ENCODE measurements around the gene TPSD1. TPM values are rescaled to one million over a fixed set of nuclear protein-coding genes. Genes with fewer than 3 reads are reported as not detected.

Gene TPSD1
- total and polyA plus RNA-seq, 2 experiments from 2014 or later: 0.17 TPM; not detected in 1

- no peak for TF ChIP-seq ZNF462 (CRISPR knock-in tag; IDR thresholded peaks at IDR 0.05)
- no peak for TF ChIP-seq EZH2phosphoT487 (IDR thresholded peaks at IDR 0.05; ENCODE audit: unreplicated experiment)
Measured at GRCh38 chr16:1216681-1217400, 39.0 kb upstream of the TPSD1 start (continued).

- ATAC-seq: no peak
- H3K27me3 Mint-ChIP-seq (ENCODE audit: insufficient read depth, low read depth, poor library complexity): peaks cover 7% of the 10 kb centered on the region
- TF ChIP-seq STAT1 (IDR thresholded peaks at IDR 0.05; ENCODE audit: unreplicated experiment) (no peak), REST (IDR thresholded peaks at IDR 0.05; ENCODE audit: unreplicated experiment) (no peak), JUNB (IDR thresholded peaks at IDR 0.05; ENCODE audit: unreplicated experiment) (no peak), ZNF462 (CRISPR knock-in tag; IDR thresholded peaks at IDR 0.05) (no peak)
Measured at GRCh38 chr16:1217526-1217925, 38.3 kb upstream of the TPSD1 start.

More at GRCh38 chr16:1217526-1217925, 38.3 kb upstream of the TPSD1 start:
- Histone ChIP-seq H2AFZ (no peak overlapping the region), H3K36me3 (ENCODE audit: insufficient read depth) (no peaks in the 10 kb centered on the region), H3F3A (replicated peaks; ENCODE audit: low read depth) (no peaks in the 10 kb centered on the region), H3K27ac (ENCODE audit: low read depth) (no peak overlapping the region), H3K79me2 (replicated peaks; ENCODE audit: insufficient read depth) (no peaks in the 10 kb centered on the region), H3K4me1 (ENCODE audit: insufficient read depth) (no peaks in the 10 kb centered on the region), H3K4me3 (no peak overlapping the region), H3K4me2 (no peak overlapping the region), H3K27me3 (ENCODE audit: insufficient read depth) (no peaks in the 10 kb centered on the region), H3K9me2 (ENCODE audit: insufficient read depth) (no peaks in the 10 kb centered on the region), H4K20me1 (replicated peaks; ENCODE audit: insufficient read depth) (no peaks in the 10 kb centered on the region; the same call in none of the 2 replicates)
- no peak overlapping the region for H3K27ac Mint-ChIP-seq
- DNase-seq (ENCODE audit: low spot score): no peak
- H3K9me3 Mint-ChIP-seq: no peaks in the 10 kb centered on the region
- no peaks in the 10 kb centered on the region; the same call in 2 of the 3 replicates for H3K36me3 Mint-ChIP-seq (ENCODE audit: low read depth)
- no peaks in the 10 kb centered on the region for H3K4me1 Mint-ChIP-seq
- no peak overlapping the region for H3K4me3 Mint-ChIP-seq
